ENCODE measurements around the gene ALX3. TPM values are rescaled to one million over a fixed set of nuclear protein-coding genes. Genes with fewer than 3 reads are reported as not detected.

The ALX3 gene
- polyA plus RNA-seq, 1 donor (not counting 4 experiments of a cell fraction or from before 2014, with no cell fraction given), result not detected

GRCh38 chr1:110048240-110048639, 22.2 kb downstream of the ALX3 start:
- no peak for DNase-seq (ENCODE audit: low read depth, low spot score)
- no peaks in the 10 kb centered on the region for H3K79me2 ChIP-seq (ENCODE audit: control insufficient read depth, insufficient read depth, low read length)
- peaks cover 58 to 60% of the 10 kb centered on the region in 2 experiments for H3K36me3 ChIP-seq (ENCODE audit: control insufficient read depth in 2 of 2, extremely low read depth in 1 of 2, insufficient read depth in 2 of 2, low read length in 2 of 2)
- H3K27ac ChIP-seq (ENCODE audit: control insufficient read depth, insufficient read depth, low read length), result no peak overlapping the region
- no peak overlapping the region for H3K9ac ChIP-seq (ENCODE audit: control insufficient read depth, extremely low read depth, insufficient read depth, low read length)
- no peak for FAIRE-seq
- no peaks in the 10 kb centered on the region for H3K4me1 ChIP-seq (ENCODE audit: control insufficient read depth, extremely low read depth, insufficient read depth, low read length)
- H3K27me3 ChIP-seq (ENCODE audit: control insufficient read depth, extremely low read depth, insufficient read depth, low read length), result no peaks in the 10 kb centered on the region
- no peak overlapping the region for H3K4me3 ChIP-seq (ENCODE audit: control insufficient read depth in 2 of 3, extremely low read depth in 1 of 3, insufficient read depth in 2 of 3, low read depth in 1 of 3, low read length in 3 of 3)
- H3K4me2 ChIP-seq (ENCODE audit: control insufficient read depth, extremely low read depth, insufficient read depth, low read depth, low read length), result no peak overlapping the region
- H2AFZ ChIP-seq (ENCODE audit: control insufficient read depth, low read length), result no peak overlapping the region
- TF ChIP-seq EZH2 (IDR thresholded peaks at IDR 0.05; ENCODE audit: low read length), result no peak
- TF ChIP-seq CTCF (optimal IDR thresholded peaks at IDR 0.05 in 1 of 3, IDR thresholded peaks at IDR 0.05 in 1 of 3, conservative IDR thresholded peaks at IDR 0.05 in 1 of 3; ENCODE audit: extremely low read depth in 1 of 3, insufficient read depth in 2 of 3, low read length in 3 of 3), result no peak
- no peaks in the 10 kb centered on the region for H3K9me3 ChIP-seq (ENCODE audit: control insufficient read depth, low read depth, low read length)
- H4K20me1 ChIP-seq (ENCODE audit: control insufficient read depth, extremely low read depth, insufficient read depth, low read length), result no peaks in the 10 kb centered on the region
- H3K9me1 ChIP-seq (ENCODE audit: control insufficient read depth, extremely low read depth, insufficient read depth, low read length), result no peaks in the 10 kb centered on the region
- dilution Hi-C loops (cut with MboI; ENCODE audit: extremely low pct_ligation_motif_present, low sequenced_read_pairs), result no loop called here

- Histone ChIP-seq H3K27ac (ENCODE audit: control insufficient read depth, insufficient read depth, low read length) (no peak overlapping the region), H3K9ac (ENCODE audit: control insufficient read depth, extremely low read depth, insufficient read depth, low read length) (no peak overlapping the region), H3K9me3 (ENCODE audit: control insufficient read depth, low read depth, low read length) (no peaks in the 10 kb centered on the region), H3K9me1 (ENCODE audit: control insufficient read depth, extremely low read depth, insufficient read depth, low read length) (no peaks in the 10 kb centered on the region), H3K4me2 (ENCODE audit: control insufficient read depth, extremely low read depth, insufficient read depth, low read depth, low read length) (no peak overlapping the region), H2AFZ (ENCODE audit: control insufficient read depth, low read length) (no peak overlapping the region), H3K36me3 (ENCODE audit: control insufficient read depth in 2 of 2, extremely low read depth in 1 of 2, insufficient read depth in 2 of 2, low read length in 2 of 2) (peaks cover 61 to 63% of the 10 kb centered on the region in 2 experiments), H3K4me3 (ENCODE audit: control insufficient read depth in 2 of 3, extremely low read depth in 1 of 3, insufficient read depth in 2 of 3, low read depth in 1 of 3, low read length in 3 of 3) (no peak overlapping the region), H3K4me1 (ENCODE audit: control insufficient read depth, extremely low read depth, insufficient read depth, low read length) (no peaks in the 10 kb centered on the region), H3K79me2 (ENCODE audit: control insufficient read depth, insufficient read depth, low read length) (no peaks in the 10 kb centered on the region), H4K20me1 (ENCODE audit: control insufficient read depth, extremely low read depth, insufficient read depth, low read length) (no peaks in the 10 kb centered on the region), H3K27me3 (ENCODE audit: control insufficient read depth, extremely low read depth, insufficient read depth, low read length) (no peaks in the 10 kb centered on the region)
- TF ChIP-seq EZH2 (IDR thresholded peaks at IDR 0.05; ENCODE audit: low read length), result no peak
- FAIRE-seq (no peak), DNase-seq (ENCODE audit: low read depth, low spot score) (no peak)
- dilution Hi-C loops (cut with MboI; ENCODE audit: extremely low pct_ligation_motif_present, low sequenced_read_pairs), result no loop called here
Observed at GRCh38 chr1:110047463-110047862, 23.0 kb downstream of the ALX3 start.

GRCh38 chr1:110043016-110043415, 27.5 kb downstream of the ALX3 start:
- no peak for FAIRE-seq
- H3K36me3 ChIP-seq (ENCODE audit: control insufficient read depth in 2 of 2, extremely low read depth in 1 of 2, insufficient read depth in 2 of 2, low read length in 2 of 2), result peaks cover 66 to 72% of the 10 kb centered on the region in 2 experiments
- dilution Hi-C loops (cut with MboI; ENCODE audit: extremely low pct_ligation_motif_present, low sequenced_read_pairs), result no loop called here

More at GRCh38 chr1:110043016-110043415, 27.5 kb downstream of the ALX3 start:
- Histone ChIP-seq H3K9ac (ENCODE audit: control insufficient read depth, extremely low read depth, insufficient read depth, low read length) (no peak overlapping the region), H2AFZ (ENCODE audit: control insufficient read depth, low read length) (no peak overlapping the region), H4K20me1 (ENCODE audit: control insufficient read depth, extremely low read depth, insufficient read depth, low read length) (no peaks in the 10 kb centered on the region), H3K27ac (ENCODE audit: control insufficient read depth, insufficient read depth, low read length) (no peak overlapping the region), H3K9me1 (ENCODE audit: control insufficient read depth, extremely low read depth, insufficient read depth, low read length) (no peaks in the 10 kb centered on the region), H3K4me1 (ENCODE audit: control insufficient read depth, extremely low read depth, insufficient read depth, low read length) (peaks cover 7% of the 10 kb centered on the region), H3K4me3 (ENCODE audit: control insufficient read depth in 2 of 3, extremely low read depth in 1 of 3, insufficient read depth in 2 of 3, low read depth in 1 of 3, low read length in 3 of 3) (no peak overlapping the region), H3K9me3 (ENCODE audit: control insufficient read depth, low read depth, low read length) (no peaks in the 10 kb centered on the region), H3K4me2 (ENCODE audit: control insufficient read depth, extremely low read depth, insufficient read depth, low read depth, low read length) (no peak overlapping the region), H3K79me2 (ENCODE audit: control insufficient read depth, insufficient read depth, low read length) (no peaks in the 10 kb centered on the region), H3K27me3 (ENCODE audit: control insufficient read depth, extremely low read depth, insufficient read depth, low read length) (no peaks in the 10 kb centered on the region)
- TF ChIP-seq EZH2 (IDR thresholded peaks at IDR 0.05; ENCODE audit: low read length) (no peak), CTCF (optimal IDR thresholded peaks at IDR 0.05 in 1 of 3, IDR thresholded peaks at IDR 0.05 in 1 of 3, conservative IDR thresholded peaks at IDR 0.05 in 1 of 3; ENCODE audit: extremely low read depth in 1 of 3, insufficient read depth in 2 of 3, low read length in 3 of 3) (no peak)
- DNase-seq (ENCODE audit: low read depth, low spot score), result no peak

Data from keratinocyte (primary cell).